ENCODE results near the gene TBC1D20. TPM values are rescaled to one million over a fixed set of nuclear protein-coding genes. Genes with fewer than 3 reads are reported as not detected.

The TBC1D20 gene
- total RNA-seq, 1 donor from 2014 or later = 12.6 TPM

DNA sequence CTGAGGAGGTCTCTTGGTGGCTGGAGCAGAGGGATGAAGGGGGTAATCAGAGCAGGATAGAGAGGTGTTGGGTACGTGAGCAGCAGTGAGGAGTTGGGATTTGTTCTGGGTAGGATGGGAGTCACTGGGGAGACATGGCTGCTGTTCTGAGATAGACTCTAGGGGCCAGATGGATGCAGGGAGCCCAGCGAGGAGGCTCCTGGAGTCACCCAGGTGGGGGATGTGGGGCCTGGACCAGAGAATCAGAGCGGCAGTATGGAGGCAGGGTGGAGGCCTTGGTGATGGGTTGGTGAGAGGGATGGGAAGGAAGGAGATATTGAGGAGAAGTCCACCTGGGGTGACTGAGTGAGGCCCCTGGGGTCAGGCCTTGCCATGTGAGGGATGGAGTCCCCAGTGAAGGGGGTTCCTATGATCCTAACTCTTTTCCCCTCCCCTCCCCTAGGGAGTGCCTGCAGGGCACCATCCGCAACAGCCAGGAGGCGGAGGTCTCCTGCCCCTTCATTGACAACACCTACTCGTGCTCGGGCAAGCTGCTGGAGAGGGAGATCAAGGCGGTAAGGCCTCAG, 40.6 kb downstream of the TBC1D20 start:
- FAIRE-seq (no peak), DNase-seq (ENCODE audit: low spot score in 2 of 2) (no peak)

- DNase-seq (ENCODE audit: low spot score in 2 of 2) (no peak), FAIRE-seq (no peak)
These were observed 41.4 kb downstream of the TBC1D20 start for GRCh38 chr20:420721-421574.

DNA sequence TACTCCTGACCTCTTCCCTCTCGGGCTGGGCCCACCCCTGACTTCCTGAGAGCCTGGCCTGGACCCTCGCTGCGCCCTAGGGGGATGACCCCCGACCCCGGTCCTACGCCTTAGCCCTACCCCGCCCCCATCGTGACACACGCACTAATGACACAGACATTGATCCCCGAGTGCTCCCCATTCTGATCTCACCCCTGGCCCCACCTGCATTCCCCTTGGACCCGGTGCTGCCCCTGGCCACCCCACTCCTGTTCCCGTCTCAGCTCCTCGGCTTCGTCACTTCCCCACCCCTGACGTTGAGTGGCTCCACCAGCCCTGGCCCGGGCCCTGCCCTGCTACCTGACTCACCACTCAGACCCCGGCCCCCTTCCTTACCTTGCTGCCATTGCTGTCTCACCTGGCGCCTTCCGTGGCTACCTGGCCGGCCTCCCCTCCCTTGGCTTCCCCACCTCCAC, 42.1 kb downstream of the TBC1D20 start:
- no peak for FAIRE-seq
- DNase-seq (ENCODE audit: low spot score in 2 of 2) = no peak

GRCh38 chr20:419556-420165, 42.7 kb downstream of the TBC1D20 start:
- FAIRE-seq (no peak), DNase-seq (ENCODE audit: low spot score in 2 of 2) (no peak)

GRCh38 chr20:418858-419365, 43.4 kb downstream of the TBC1D20 start:
- FAIRE-seq (no peak), DNase-seq (ENCODE audit: low spot score in 2 of 2) (no peak)

- FAIRE-seq (no peak), DNase-seq (ENCODE audit: low spot score in 2 of 2) (no peak)
These were observed 44.5 kb downstream of the TBC1D20 start for GRCh38 chr20:417801-418342.

- DNase-seq (ENCODE audit: low spot score in 2 of 2) (no peak), FAIRE-seq (no peak)
These were observed 45.2 kb downstream of the TBC1D20 start for GRCh38 chr20:416950-417800.

DNA sequence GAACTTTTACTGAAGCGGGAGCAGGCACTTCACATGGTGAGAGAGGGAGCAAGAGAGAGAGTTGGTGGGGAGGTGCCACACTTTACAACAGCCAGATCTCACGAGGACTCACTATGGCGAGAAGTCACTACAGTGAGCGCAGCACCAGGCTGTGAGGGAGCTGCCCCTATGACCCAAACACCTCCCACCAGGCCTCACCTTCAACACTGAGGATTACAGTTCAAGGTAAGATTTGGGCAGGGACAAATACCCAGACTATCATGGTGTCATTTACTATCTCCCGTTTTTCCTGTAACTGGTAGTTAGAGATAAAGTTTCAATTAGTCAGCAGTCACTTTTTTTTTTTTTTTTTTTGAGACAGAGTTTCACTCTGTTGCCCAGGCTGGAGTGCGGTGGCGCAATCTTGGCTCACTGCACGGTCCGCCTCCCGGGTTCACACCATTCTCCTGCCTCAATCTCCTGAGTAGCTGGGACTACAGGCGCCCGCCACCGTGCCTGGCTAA, 46.5 kb downstream of the TBC1D20 start:
- FAIRE-seq (no peak), DNase-seq (ENCODE audit: low spot score in 2 of 2) (no peak)

DNA sequence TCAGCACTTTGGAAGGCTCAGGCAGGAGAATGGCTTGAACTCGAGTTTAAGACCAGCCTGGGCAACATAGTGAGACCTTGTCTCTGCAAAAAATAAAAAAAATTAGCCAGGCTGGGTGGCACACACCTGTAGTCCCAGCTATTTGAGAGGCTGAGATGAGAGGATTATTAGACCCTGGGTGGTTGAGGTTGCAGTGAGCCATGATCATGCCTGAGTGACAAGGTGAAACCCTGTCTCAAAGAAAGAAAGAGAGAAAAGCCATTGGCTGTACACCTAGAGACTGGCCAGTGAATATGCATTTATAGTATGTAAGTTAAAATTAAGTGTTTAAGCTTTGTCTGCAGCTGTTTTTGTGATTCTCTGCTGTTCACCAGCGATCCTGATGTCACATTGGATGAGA, 48.2 kb downstream of the TBC1D20 start:
- FAIRE-seq = no peak
- no peak for DNase-seq (ENCODE audit: low spot score in 2 of 2)

DNA sequence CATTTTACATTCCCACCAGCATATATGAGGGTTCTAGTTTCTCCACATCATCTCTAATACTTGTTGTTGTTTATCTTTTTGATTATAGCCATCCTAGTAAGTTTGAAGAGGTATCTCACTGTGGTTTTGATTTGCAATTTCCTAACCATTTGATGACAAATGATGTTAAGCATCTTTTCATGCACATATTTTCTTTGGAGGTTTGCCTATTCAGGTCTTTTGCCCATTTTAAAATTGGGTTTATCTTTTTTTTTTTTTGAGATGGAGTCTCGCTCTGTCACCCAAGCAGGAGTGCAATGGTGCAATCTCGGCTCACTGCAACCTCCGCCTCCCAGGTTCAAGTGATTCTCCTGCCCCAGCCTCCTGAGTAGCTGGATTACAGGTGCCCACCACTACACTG, 50.3 kb downstream of the TBC1D20 start:
- DNase-seq (ENCODE audit: low spot score in 2 of 2) (no peak), FAIRE-seq (no peak)

- no peak for FAIRE-seq
- no peak for DNase-seq (ENCODE audit: low spot score in 2 of 2)
These were observed 52.4 kb downstream of the TBC1D20 start for GRCh38 chr20:409697-410559.

DNA sequence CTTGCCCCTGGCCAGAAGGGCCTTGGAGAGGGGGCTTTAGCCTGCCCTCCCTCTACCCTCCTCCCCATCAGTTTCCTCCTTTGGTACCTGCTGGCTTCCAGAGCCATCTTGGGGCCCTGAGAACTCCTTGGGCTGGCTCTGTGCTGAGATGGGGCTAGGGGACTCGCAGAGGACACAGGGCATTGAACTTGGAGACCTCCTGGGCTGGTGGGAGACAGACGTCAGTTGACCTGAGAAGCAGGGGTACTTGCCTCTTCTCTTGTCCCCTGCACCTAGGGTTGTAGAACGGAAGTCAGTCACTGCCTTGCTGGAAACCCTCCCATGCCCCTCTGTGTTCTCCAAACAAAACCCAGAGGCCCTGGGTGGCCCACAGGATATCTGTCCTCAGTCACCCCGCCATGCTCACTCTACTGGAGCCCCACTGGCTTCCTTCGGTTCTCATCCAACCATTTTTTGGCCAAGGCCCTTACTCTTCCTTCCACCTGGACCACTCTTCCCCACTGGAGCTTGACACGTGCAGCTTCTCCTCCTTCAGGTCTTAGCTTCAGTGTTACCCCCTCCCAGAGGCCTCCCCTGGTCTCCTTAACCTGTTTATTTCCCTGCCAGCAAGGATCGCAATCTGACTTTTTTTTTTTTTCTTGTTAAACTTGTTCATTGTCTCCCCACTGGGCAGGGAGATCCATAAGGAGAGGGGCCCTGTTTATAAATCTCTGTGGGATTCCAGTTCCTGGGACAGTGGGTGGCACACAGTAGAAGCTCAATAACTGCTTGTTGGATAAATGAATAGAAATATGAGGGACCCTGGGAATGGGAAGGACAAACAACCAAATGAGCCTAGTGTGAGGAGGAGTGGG, 53.3 kb downstream of the TBC1D20 start:
- DNase-seq (ENCODE audit: low spot score in 2 of 2) (no peak), FAIRE-seq (no peak)

DNA sequence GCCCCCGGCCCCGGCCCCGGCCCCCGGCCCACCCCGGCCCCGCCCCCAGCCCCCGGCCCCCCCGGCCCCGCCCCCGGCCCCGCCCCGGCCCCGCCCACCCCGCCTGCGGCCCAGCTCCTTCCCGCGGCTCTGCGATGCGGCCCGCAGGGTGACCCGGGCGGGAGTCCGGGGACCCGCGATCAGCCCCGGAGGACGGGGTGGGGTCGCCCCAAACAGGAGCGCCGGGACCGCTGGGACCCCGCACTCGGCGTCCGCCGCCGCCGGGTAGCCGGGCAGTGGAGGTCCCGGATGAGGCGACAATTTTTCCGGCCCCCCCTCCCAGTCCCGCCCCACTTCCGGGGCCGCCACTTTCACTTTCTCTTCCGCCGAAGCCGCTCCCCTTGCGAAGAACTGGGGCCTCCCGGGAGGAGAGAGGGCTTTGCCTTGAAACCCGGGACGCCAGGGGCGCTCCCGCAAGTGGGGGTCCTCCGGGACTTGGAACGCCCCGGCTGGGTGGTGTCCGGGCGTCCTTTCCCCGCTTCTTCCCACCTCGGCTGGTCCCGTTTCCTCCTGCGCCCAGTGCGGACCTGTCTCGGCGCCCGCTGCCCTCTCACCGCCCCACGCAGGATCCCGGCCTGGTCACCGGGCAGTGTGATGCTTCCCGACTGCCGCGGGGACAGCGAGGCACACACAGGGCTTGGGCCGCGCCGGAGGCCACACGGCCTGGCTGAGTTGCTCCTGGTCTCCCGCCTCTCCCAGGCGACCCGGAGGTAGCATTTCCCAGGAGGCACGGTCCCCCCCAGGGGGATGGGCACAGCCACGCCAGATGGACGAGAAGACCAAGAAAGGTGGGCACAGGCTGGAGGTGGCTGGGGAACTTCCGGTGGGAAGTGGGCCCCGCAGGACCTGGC, 54.1 kb downstream of the TBC1D20 start, which contains the start of gene RBCK1:
TSS of gene RBCK1 (plus strand) at position 347 of the 890 bp plus-strand sequence. CDS start at position 806, 459 bp downstream.
- DNase-seq (ENCODE audit: low spot score in 2 of 2) = peak; percentile 94 to 98
- FAIRE-seq = no peak

- FAIRE-seq (no peak), DNase-seq (ENCODE audit: low spot score in 2 of 2) (peak; percentile 88 to 90)
These were observed 55.0 kb downstream of the TBC1D20 start for GRCh38 chr20:407133-407952.

DNA sequence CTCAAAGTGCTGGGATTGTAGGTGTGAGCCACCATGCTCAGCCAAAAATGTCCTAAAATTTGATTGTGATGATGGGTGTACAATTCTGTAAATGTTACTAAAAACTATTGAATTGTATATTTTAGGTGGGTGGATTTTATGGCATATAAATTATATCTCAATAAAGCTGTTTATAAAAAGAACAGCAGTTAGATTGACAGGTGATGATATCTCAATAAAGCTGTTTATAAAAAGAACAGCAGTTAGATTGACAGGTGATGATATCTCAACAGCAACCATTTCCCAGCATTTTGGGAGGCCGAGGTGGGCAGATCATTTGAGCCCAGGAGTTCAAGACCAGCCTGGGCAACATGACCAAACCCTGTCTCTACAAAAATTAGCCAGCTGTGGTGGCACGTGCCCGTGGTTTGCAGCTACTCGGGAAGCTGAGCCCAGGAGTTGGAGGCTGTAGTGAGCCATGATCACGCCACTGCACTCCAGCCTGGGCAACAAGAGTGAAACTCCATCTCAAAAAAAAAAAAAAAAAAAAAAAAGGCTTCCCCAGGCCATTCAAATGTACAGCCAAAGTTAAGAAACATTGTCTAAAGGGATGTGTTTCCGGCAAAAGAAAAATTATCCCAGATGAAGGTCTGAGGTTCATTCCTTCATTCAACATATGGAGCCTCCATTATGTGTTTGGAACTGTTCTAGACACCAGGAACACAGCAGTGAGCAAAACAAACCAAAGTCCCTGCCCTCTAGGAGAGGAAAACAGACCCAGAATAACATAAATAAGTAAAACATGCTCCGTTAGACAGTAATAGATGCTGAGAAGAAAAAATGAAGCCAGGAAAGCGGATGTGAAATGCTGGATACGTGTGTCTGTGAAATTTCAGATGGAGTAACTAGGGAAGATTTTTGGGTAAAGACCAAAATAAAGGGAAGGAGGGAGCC, 55.9 kb downstream of the TBC1D20 start:
- no peak for FAIRE-seq

More for the DNA sequence above, 55.9 kb downstream of the TBC1D20 start:
- no peak for DNase-seq (ENCODE audit: low spot score in 2 of 2)

All from frontal cortex (tissue), 4 donors.